ENCODE results near the gene ACOT4. TPM values are rescaled to one million over a fixed set of nuclear protein-coding genes. Genes with fewer than 3 reads are reported as not detected.
"Not testable (repeated sequence)": the region's sequence is repeated elsewhere in the genome, so short reads cannot be mapped to it uniquely, and the experiment has no call there.

The ACOT4 gene
- total RNA-seq, 1 experiment from 2014 or later, result not detected

- intact Hi-C loops (cut with micrococcal nuclease), result no loop called here
- no peaks in the 10 kb centered on the region for H3K27me3 Mint-ChIP-seq (ENCODE audit: insufficient read depth, unreplicated experiment)
- POLR2A ChIA-PET, result no interaction called here
- H3K27ac Mint-ChIP-seq (ENCODE audit: low read depth, unreplicated experiment), result no peak overlapping the region
- no peak for TF ChIP-seq CTCF (IDR thresholded peaks at IDR 0.05; ENCODE audit: unreplicated experiment)
- peaks cover 6% of the 10 kb centered on the region for H3K36me3 Mint-ChIP-seq (ENCODE audit: insufficient read depth, unreplicated experiment)
- no peak for DNase-seq (ENCODE audit: unreplicated experiment)
- H3K4me3 Mint-ChIP-seq (ENCODE audit: unreplicated experiment), result no peak overlapping the region
- H3K4me1 Mint-ChIP-seq (ENCODE audit: insufficient read depth, unreplicated experiment), result no peaks in the 10 kb centered on the region
- CTCF ChIA-PET, result interaction anchor here (0.6 kb wide), 1 partner anchor 66 kb away, joined by 5 read pairs; no protein-coding TSS in a partner anchor
- H3K9me3 Mint-ChIP-seq (ENCODE audit: unreplicated experiment), result no peaks in the 10 kb centered on the region
- no TSS peak for BruUV-seq (replicated peaks)
These were observed 3.0 kb upstream of the ACOT4 start for GRCh38 chr14:73588695-73589094.

- no peak for DNase-seq (ENCODE audit: unreplicated experiment)
- intact Hi-C loops (cut with micrococcal nuclease), result no loop called here
- Mint-ChIP-seq H3K27ac (ENCODE audit: low read depth, unreplicated experiment) (no peak overlapping the region), H3K27me3 (ENCODE audit: insufficient read depth, unreplicated experiment) (no peaks in the 10 kb centered on the region), H3K4me3 (ENCODE audit: unreplicated experiment) (no peak overlapping the region), H3K36me3 (ENCODE audit: insufficient read depth, unreplicated experiment) (peaks cover 6% of the 10 kb centered on the region), H3K9me3 (ENCODE audit: unreplicated experiment) (no peaks in the 10 kb centered on the region), H3K4me1 (ENCODE audit: insufficient read depth, unreplicated experiment) (no peaks in the 10 kb centered on the region)
- ChIA-PET CTCF (interaction anchor here (0.6 to 1.3 kb wide), 3 partner anchors 44 to 80 kb away, joined by 5 to 9 read pairs (median 6); no protein-coding TSS in a partner anchor), POLR2A (no interaction called here)
- no TSS peak for BruUV-seq (replicated peaks)
- TF ChIP-seq CTCF (IDR thresholded peaks at IDR 0.05; ENCODE audit: unreplicated experiment), result no peak
These were observed 2.6 kb upstream of the ACOT4 start for GRCh38 chr14:73589116-73589515.

GRCh38 chr14:73590673-73591004 lies 1.0 kb upstream of the ACOT4 start:
- H3K27ac Mint-ChIP-seq (ENCODE audit: low read depth, unreplicated experiment); H3K27me3 Mint-ChIP-seq (ENCODE audit: insufficient read depth, unreplicated experiment); CTCF ChIA-PET; H3K4me1 Mint-ChIP-seq (ENCODE audit: insufficient read depth, unreplicated experiment); BruUV-seq (replicated peaks); H3K4me3 Mint-ChIP-seq (ENCODE audit: unreplicated experiment); POLR2A ChIA-PET; H3K9me3 Mint-ChIP-seq (ENCODE audit: unreplicated experiment); H3K36me3 Mint-ChIP-seq (ENCODE audit: insufficient read depth, unreplicated experiment); intact Hi-C loops (cut with micrococcal nuclease); DNase-seq (ENCODE audit: unreplicated experiment): not testable (repeated sequence)

- BruUV-seq (replicated peaks), result no TSS peak
- H3K27me3 Mint-ChIP-seq (ENCODE audit: insufficient read depth, unreplicated experiment), result no peaks in the 10 kb centered on the region
- DNase-seq (ENCODE audit: unreplicated experiment), result no peak
- ChIA-PET POLR2A (no interaction called here), CTCF (interaction anchor here (0.6 kb wide), 1 partner anchor 68 kb away, joined by 3 read pairs; no protein-coding TSS in a partner anchor)
- H3K4me1 Mint-ChIP-seq (ENCODE audit: insufficient read depth, unreplicated experiment), result no peaks in the 10 kb centered on the region
- no peaks in the 10 kb centered on the region for H3K36me3 Mint-ChIP-seq (ENCODE audit: insufficient read depth, unreplicated experiment)
- H3K27ac Mint-ChIP-seq (ENCODE audit: low read depth, unreplicated experiment), result no peak overlapping the region
- no peak for TF ChIP-seq CTCF (IDR thresholded peaks at IDR 0.05; ENCODE audit: unreplicated experiment)
- no peak overlapping the region for H3K4me3 Mint-ChIP-seq (ENCODE audit: unreplicated experiment)
- no peaks in the 10 kb centered on the region for H3K9me3 Mint-ChIP-seq (ENCODE audit: unreplicated experiment)
- intact Hi-C loops (cut with micrococcal nuclease), result no loop called here
These were observed 2.8 kb downstream of the ACOT4 start for GRCh38 chr14:73594491-73594890.

- Mint-ChIP-seq H3K4me1 (ENCODE audit: insufficient read depth, unreplicated experiment) (no peaks in the 10 kb centered on the region), H3K27ac (ENCODE audit: low read depth, unreplicated experiment) (no peak overlapping the region), H3K27me3 (ENCODE audit: insufficient read depth, unreplicated experiment) (no peaks in the 10 kb centered on the region), H3K36me3 (ENCODE audit: insufficient read depth, unreplicated experiment) (no peaks in the 10 kb centered on the region), H3K9me3 (ENCODE audit: unreplicated experiment) (no peaks in the 10 kb centered on the region), H3K4me3 (ENCODE audit: unreplicated experiment) (no peak overlapping the region)
- BruUV-seq (replicated peaks), result no TSS peak
- TF ChIP-seq CTCF (IDR thresholded peaks at IDR 0.05; ENCODE audit: unreplicated experiment), result no peak
- POLR2A ChIA-PET, result no interaction called here
- intact Hi-C loops (cut with micrococcal nuclease), result no loop called here
- CTCF ChIA-PET, result interaction anchor here (0.7 to 2.0 kb wide), 5 partner anchors 28 to 304 kb away, joined by 3 to 7 read pairs (median 4); no protein-coding TSS in a partner anchor
- no peak for DNase-seq (ENCODE audit: unreplicated experiment)
These were observed 7.8 kb downstream of the ACOT4 start for GRCh38 chr14:73599499-73599898.
